PC-3 (cell line): ENCODE results near the gene SLC13A3. TPM values are rescaled to one million over a fixed set of nuclear protein-coding genes. Genes with fewer than 3 reads are reported as not detected.

ENCODE experiments used
- ATAC-seq: fragments of 200-7000 bp; cut with Tn5 transposase; 2 replicates; pipeline ENCODE4 v1.9.1; 2020; ENCODE audit warnings: mild to moderate bottlenecking, moderate library complexity
- BruUV-seq: library from RNA; stranded (reverse); fragments of 400-500 nt; replicated peaks from 2 replicates; lab custom pipeline; 2021; lab: Mats Ljungman, UMichigan
- CTCF ChIA-PET: fragments of 300-600 bp; sonication (Branson Sonifier 250); formaldehyde crosslinking; loops from one replicate; lab custom pipeline; 2022; ENCODE audit warnings: antibody characterized with exemption; lab: Charles Lee
- POLR2A ChIA-PET: fragments of 300-600 bp; sonication (Branson Sonifier 250); formaldehyde crosslinking; loops from one replicate; lab custom pipeline; 2022; ENCODE audit warnings: antibody characterized with exemption; ENCODE audit not compliant: unreplicated experiment; lab: Charles Lee
- DNase-seq: peaks from one replicate; pipeline ENCODE4 v3.0.0-alpha.2; 2015
- H2AFZ ChIP-seq: fragments of 300-600 bp; sonication (generic); 2 replicates; pipeline ENCODE4 v1.6.0; 2016; ENCODE audit warnings: antibody characterized with exemption, low read length
- H3F3A ChIP-seq: fragments of 300-600 bp; sonication (generic); one replicate; pipeline ENCODE4 v1.6.0; 2017; ENCODE audit warnings: antibody characterized with exemption, low read length, control low read depth, mild to moderate bottlenecking; ENCODE audit not compliant: unreplicated experiment
- H3K27ac ChIP-seq: fragments of 300-600 bp; sonication (generic); 2 replicates; pipeline ENCODE4 v1.5.1; 2016; ENCODE audit warnings: mild to moderate bottlenecking, low read length
- H3K27me3 ChIP-seq: fragments of 300-600 bp; sonication (generic); 2 replicates; pipeline ENCODE4 v1.6.1; 2016; ENCODE audit warnings: low read length, mixed read lengths
- H3K36me3 ChIP-seq: fragments of 300-600 bp; sonication (generic); 2 replicates; pipeline ENCODE4 v1.6.1; 2016; ENCODE audit warnings: low read depth, mixed run types, low read length, mixed read lengths
- H3K4me1 ChIP-seq: fragments of 300-600 bp; sonication (generic); 2 replicates; pipeline ENCODE4 v1.5.1; 2016; ENCODE audit warnings: low read length; ENCODE audit not compliant: insufficient read depth
- H3K4me2 ChIP-seq: fragments of 300-600 bp; sonication (generic); 2 replicates; pipeline ENCODE4 v1.6.0; 2016; ENCODE audit warnings: low read length
- H3K4me3 ChIP-seq: fragments of 300-600 bp; sonication (generic); 2 replicates; pipeline ENCODE4 v1.5.1; 2016; ENCODE audit warnings: mild to moderate bottlenecking, low read length, mixed read lengths
- H3K79me2 ChIP-seq: fragments of 300-600 bp; sonication (generic); 2 replicates; pipeline ENCODE4 v1.6.1; 2017; ENCODE audit warnings: low read length, mixed read lengths
- H3K9ac ChIP-seq: fragments of 300-600 bp; sonication (generic); 2 replicates; pipeline ENCODE4 v1.6.0; 2016; ENCODE audit warnings: mild to moderate bottlenecking, low read length
- H3K9me2 ChIP-seq: fragments of 300-600 bp; sonication (generic); replicated peaks from 2 replicates; pipeline ENCODE4 v1.6.1; 2016; ENCODE audit warnings: mixed run types, low read length, mixed read lengths
- H3K9me3 ChIP-seq: fragments of 300-600 bp; sonication (generic); 2 replicates; pipeline ENCODE4 v1.6.1; 2016; ENCODE audit warnings: low read length, mixed read lengths
- H4K20me1 ChIP-seq: fragments of 300-600 bp; sonication (generic); 2 replicates; pipeline ENCODE4 v1.6.1; 2016; ENCODE audit warnings: low read length, mixed read lengths
- CTCF ChIP-seq: fragments of 300-600 bp; sonication (generic); conservative IDR thresholded peaks from 2 replicates; pipeline ENCODE4 v1.5.1; 2017; ENCODE audit warnings: antibody characterized with exemption, low read depth, mild to moderate bottlenecking, low read length
- EZH2 ChIP-seq: fragments of 300-600 bp; sonication (generic); IDR thresholded peaks from one replicate; pipeline ENCODE4 v1.6.1; 2017; ENCODE audit warnings: antibody characterized with exemption, mild to moderate bottlenecking, low read length; ENCODE audit not compliant: unreplicated experiment
- EZH2phosphoT487 ChIP-seq: fragments of 300-600 bp; sonication (generic); IDR thresholded peaks from 2 replicates; pipeline ENCODE4 v1.6.1; 2018; ENCODE audit warnings: mild to moderate bottlenecking, antibody characterized with exemption, low read length, borderline replicate concordance
- intact Hi-C: fragments of 100-400 bp; cut with micrococcal nuclease; formaldehyde crosslinking; loops from 2 replicates; pipeline ENCODE4 v1.9.0; 2023
- total RNA-seq: library from RNA; depleted of rRNA; stranded (reverse); fragments of >200 nt; gene quantifications from 2 replicates; pipeline ENCODE4 v1.2.3, GENCODE V29; 2014

Gene SLC13A3
- total RNA-seq, 1 experiment from 2014 or later: not detected

GRCh38 chr20:46602429-46602828 lies 48.8 kb downstream of the SLC13A3 start:
- no peak for ATAC-seq

GRCh38 chr20:46601603-46602122 lies 49.6 kb downstream of the SLC13A3 start:
- no TSS peak for BruUV-seq
- Histone ChIP-seq H3K9me3 (no peaks in the 10 kb centered on the region), H3K4me3 (no peak overlapping the region), H3K36me3 (no peaks in the 10 kb centered on the region), H3K27me3 (peaks cover 15% of the 10 kb centered on the region), H2AFZ (no peak overlapping the region), H3K27ac (no peak overlapping the region), H3K4me2 (no peak overlapping the region), H3F3A (no peaks in the 10 kb centered on the region), H3K79me2 (no peaks in the 10 kb centered on the region), H3K9me2 (no peaks in the 10 kb centered on the region), H3K9ac (no peak overlapping the region), H4K20me1 (no peaks in the 10 kb centered on the region), H3K4me1 (no peaks in the 10 kb centered on the region)
- intact Hi-C loops: no loop called here
- TF ChIP-seq EZH2 (no peak), CTCF (no peak), EZH2phosphoT487 (no peak)
- POLR2A ChIA-PET: no interaction called here
- ATAC-seq: no peak
- DNase-seq: no peak
- CTCF ChIA-PET: no interaction called here

More at GRCh38 chr20:46602429-46602828, 48.8 kb downstream of the SLC13A3 start:
- H3K9me3 ChIP-seq: no peaks in the 10 kb centered on the region
- H3K79me2 ChIP-seq: no peaks in the 10 kb centered on the region
- peaks cover 14% of the 10 kb centered on the region for H3K27me3 ChIP-seq
- H3K9ac ChIP-seq: no peak overlapping the region
- TF ChIP-seq CTCF (no peak), EZH2 (no peak), EZH2phosphoT487 (no peak)
- no TSS peak for BruUV-seq
- no peak overlapping the region for H2AFZ ChIP-seq
- no peak for DNase-seq
- no peaks in the 10 kb centered on the region for H3K36me3 ChIP-seq
- H3K9me2 ChIP-seq: no peaks in the 10 kb centered on the region
- no peak overlapping the region for H3K4me3 ChIP-seq
- H4K20me1 ChIP-seq: no peaks in the 10 kb centered on the region
- H3K4me2 ChIP-seq: no peak overlapping the region
- no peaks in the 10 kb centered on the region for H3K4me1 ChIP-seq
- ChIA-PET CTCF (no interaction called here), POLR2A (no interaction called here)
- no peaks in the 10 kb centered on the region for H3F3A ChIP-seq
- H3K27ac ChIP-seq: no peak overlapping the region
- intact Hi-C loops: no loop called here

GRCh38 chr20:46600286-46600752 lies 50.9 kb downstream of the SLC13A3 start:
- H3F3A ChIP-seq: no peaks in the 10 kb centered on the region
- no peaks in the 10 kb centered on the region for H3K4me1 ChIP-seq
- H3K9me2 ChIP-seq: no peaks in the 10 kb centered on the region
- DNase-seq (no peak), ATAC-seq (no peak)
- H3K4me3 ChIP-seq: no peak overlapping the region
- ChIA-PET POLR2A (no interaction called here), CTCF (no interaction called here)
- H2AFZ ChIP-seq: no peak overlapping the region
- TF ChIP-seq CTCF (no peak), EZH2phosphoT487 (no peak), EZH2 (no peak)
- H3K4me2 ChIP-seq: no peak overlapping the region
- H3K79me2 ChIP-seq: no peaks in the 10 kb centered on the region
- H3K36me3 ChIP-seq: no peaks in the 10 kb centered on the region
- H3K27me3 ChIP-seq: peaks cover 28% of the 10 kb centered on the region
- H3K9ac ChIP-seq: no peak overlapping the region
- intact Hi-C loops: no loop called here
- BruUV-seq: no TSS peak
- no peaks in the 10 kb centered on the region for H3K9me3 ChIP-seq
- no peak overlapping the region for H3K27ac ChIP-seq
- no peaks in the 10 kb centered on the region for H4K20me1 ChIP-seq
